SKM-1 (cell line): ENCODE measurements around the gene TOP3B.

ENCODE experiments used
- DNase-seq: peaks from one replicate; lab custom pipeline; 2025; ENCODE audit not compliant: unreplicated experiment; lab: John Stamatoyannopoulos, UW

TOP3B gene

DNA sequence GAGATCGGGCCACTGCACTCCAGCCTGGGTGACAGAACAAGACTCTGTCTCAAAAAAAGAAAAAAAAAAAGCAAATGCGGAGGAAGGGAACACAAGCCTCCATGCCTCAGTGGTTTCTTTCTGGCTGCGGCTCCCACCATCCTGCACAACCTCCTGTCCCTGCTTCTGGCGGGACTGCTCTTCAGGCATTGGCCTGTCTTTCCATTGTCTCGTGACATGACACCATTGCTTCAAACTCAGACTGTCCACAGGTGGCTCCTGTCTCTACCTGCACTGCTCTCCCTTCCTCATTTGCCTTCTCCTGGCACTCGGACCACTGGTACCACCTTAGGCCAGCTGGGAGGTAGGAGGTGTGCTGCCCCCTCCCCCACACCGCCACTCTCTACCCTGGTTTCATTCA is 19.3 kb downstream of the TOP3B start:
- no peak for DNase-seq

DNA sequence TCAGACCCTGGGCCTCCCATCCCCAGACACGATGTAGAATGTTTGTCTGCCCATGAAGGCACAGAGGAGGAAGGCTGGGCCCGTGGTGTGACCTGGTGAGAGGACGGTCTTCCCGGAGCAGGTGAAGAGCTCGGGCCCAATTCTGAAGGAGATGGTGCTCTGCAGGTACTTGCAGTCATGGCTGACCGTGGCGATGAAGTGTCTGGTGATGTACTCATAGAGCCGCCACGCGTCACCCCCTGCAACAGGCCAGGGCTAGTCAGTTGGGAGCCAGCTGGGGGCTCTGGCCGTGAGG is 20.0 kb downstream of the TOP3B start:
- no peak for DNase-seq

- DNase-seq, result no peak
These were observed 20.5 kb downstream of the TOP3B start for GRCh38 chr22:21961886-21962654.

GRCh38 chr22:21961127-21961867 is 21.3 kb downstream of the TOP3B start:
- no peak for DNase-seq

- no peak for DNase-seq
These were observed 22.1 kb downstream of the TOP3B start for GRCh38 chr22:21960200-21961126.

- DNase-seq, result no peak
These were observed 23.1 kb downstream of the TOP3B start for GRCh38 chr22:21959274-21960074.

DNA sequence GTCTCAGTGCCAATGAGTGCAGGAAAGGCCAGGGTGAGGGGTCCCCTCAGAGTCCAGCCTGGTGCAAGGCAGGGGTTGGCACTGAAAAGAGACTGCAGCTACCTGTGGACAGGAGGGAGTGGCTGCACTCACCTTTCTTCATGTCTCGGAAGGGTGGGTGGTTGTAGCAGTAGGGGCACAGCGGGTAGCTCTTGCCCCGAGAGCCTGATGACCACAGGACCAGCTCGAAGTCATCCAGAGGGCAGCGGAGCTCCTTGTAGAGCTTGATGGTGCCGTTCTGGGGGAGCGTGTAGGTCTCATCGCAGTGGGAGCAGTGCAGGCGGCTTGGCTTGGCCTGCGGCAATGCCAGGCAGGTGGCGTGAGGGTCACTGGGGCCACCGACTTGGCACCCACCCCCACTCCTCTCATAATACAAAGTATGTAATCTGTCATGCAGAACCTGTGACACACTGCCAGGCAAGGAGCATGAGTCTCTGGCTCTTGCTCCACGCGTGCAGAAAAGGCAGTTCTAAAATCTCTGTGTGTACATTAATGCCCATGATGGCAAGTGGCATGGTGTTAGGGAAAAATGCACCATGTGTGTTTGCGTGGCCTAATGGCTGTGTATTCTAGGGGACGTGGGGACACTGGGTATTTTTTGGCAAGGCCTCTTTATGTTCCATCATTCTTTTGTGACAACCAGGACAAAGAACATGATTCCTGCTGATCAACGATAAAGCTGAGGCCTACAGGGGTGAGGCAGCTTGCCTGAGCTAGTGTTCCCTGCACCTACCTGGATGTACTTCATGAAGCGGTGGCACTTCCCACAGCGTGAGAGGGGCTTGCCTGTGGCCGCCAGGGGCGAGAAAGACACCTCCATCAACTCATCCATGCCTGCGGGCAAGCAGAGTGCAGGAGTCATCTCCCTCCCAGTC is 24.0 kb downstream of the TOP3B start:
- DNase-seq, result no peak

DNA sequence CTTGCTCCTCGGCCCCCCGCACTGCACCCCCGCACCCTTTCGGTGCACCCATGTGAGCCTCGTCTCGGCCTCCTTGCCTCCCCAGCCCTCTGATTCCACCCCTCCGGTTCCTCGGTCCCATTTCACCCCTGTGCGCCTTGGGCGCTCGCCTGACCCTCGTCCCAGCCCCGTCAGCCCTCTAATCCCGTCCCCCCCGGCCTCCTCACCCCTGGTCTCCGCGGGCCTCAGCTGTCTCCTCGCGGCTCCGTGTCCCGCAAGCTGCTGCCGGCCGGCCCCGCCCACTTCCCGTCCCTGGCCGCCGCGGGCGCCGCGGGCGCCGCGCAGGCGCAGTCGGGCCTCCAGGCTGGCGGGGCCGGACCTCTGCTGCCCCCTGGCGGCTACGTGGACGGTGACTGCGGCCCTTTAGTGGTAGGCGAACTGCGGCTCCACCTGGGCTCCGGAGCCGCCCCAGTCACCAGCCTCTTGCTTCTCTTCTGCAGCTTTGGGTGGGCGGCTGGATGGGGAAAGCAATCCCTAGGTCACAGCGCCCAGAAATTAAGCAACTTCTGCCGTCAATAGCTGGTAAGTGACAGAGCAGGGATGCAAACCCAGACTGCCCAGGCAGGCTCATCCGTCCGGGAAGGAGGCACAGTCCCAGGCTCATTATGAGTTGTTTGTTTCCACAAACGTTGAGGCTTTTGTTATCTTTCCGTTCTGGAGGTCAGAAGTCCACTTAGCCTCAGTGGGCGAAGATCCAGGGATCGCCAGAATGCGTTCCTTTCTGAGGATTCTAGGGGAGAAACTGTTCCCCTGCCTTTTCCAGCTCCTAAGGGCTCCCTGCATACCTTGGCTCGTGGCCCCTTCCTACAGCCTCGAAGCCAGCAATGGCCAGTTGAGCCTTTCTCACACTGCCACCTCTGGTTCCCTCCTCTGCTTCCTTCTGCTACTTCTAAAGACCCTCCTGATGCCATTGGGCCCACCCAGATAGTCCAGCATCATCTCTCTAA is 29.7 kb downstream of the TOP3B start, which contains the start of gene PPM1F:
TSS of gene PPM1F (minus strand) at position 263 of the 986 bp plus-strand sequence. CDS start 6,800 bp downstream, outside the sequence.
- DNase-seq, result peak; percentile 64

DNA sequence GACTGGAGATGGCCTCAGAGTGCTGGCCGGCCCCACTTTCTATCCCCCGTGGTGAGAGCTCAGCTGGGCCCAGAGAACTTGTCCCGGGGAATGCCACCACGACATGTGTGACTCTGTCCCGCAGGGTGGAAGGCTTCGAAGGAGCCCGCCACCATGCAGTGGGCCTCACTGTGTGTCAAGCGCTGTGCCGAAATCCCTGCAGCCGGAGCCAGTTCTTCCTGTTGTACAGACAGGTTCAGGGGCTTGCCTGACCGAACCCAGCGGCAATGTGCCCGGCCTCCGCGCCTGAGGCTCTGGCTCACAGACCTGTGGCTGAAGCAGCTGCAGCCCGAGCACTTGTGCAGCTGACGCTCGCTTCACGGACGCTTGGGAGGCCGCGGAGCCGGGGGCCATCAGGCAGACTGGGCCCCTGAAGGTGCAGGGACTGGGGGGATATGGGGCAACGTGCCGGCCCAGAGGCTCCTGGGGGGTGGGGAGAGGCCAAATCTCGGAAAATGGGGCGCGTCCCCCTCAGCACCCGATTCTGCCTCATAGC is 30.6 kb downstream of the TOP3B start:
- no peak for DNase-seq

DNA sequence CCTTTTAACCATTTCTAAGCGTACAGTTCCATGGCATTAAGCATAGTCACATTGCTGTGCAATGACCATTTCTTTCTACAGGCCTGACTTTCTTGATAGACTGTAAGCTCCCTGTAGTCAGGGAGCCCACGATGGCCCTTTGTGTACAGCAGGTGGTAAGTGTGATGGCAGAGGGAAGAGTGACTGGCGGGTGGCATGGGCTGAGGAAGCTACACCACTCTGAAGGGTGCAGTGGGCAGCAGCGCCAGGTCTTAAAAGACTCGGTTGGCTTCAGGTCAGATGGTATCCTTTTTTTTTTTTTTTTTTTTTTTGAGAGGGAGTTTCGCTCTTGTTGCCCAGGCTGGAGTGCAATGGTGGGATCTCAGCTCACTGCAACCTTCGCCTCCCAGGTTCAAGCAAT is 31.5 kb downstream of the TOP3B start:
- no peak for DNase-seq

GRCh38 chr22:21949948-21950347 is 32.6 kb downstream of the TOP3B start:
- no peak for DNase-seq

DNA sequence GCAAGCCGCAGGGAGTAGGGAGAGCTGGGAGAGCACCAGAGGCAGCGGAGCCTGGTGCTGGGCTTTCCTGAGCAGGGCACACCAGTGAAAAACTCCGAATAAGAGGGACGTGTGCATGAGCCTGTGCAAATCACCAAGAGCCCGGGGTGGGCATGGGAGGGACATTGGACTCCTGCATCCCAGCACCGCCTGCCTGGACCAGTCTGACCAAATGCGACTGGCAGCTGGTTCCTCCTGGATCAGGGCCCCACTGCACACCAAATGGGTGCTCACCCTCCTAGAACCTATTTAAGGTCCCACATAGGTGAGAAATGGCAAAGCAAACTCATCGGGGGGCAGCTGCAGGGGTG is 33.0 kb downstream of the TOP3B start:
- no peak for DNase-seq

DNA sequence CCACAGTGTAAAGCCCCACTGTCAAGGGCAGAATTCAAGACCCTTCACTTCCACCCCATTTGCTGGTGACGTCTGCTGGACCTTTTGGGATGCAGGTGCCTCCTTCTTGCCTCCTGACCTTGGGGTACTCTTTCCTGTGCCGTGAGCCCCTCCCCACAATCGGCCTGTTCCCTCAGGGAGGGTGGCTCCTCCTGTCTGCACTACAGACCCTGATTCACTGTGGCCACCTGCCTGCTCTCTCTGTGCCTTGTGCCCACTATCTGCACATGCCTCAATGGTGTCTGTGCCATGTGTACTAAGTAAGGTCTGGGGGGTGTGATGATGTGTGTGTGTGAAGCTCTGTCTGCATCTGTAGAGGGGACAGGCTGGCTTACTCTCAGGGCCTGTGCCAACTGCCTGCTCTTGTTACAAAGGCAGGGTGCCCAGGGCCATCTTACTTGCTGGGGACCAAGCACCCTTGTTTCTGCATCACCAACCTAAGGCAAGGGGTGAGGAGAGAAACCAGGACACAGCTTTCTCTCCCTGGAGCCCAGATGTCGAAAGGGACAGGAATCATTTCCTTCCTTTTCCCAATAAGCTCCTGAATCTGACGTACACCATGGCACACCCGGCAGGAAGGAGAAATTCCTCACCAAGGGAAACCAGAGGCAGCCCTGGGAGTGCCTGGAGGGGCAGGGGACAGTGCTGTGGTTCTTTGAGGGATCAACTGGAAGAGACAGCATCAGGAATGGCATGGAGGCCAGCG is 33.6 kb downstream of the TOP3B start:
- DNase-seq, result no peak

- no peak for DNase-seq
These were observed 34.2 kb downstream of the TOP3B start for GRCh38 chr22:21948390-21948789.

- DNase-seq, result peak; percentile 5
These were observed 35.3 kb downstream of the TOP3B start for GRCh38 chr22:21947040-21948014.

- DNase-seq, result no peak
These were observed 36.2 kb downstream of the TOP3B start for GRCh38 chr22:21946262-21946925.
